ENCODE measurements around the gene BRME1. TPM values are rescaled to one million over a fixed set of nuclear protein-coding genes. Genes with fewer than 3 reads are reported as not detected.
A peak's percentile ranks its signal among the peaks of the same experiment; 100 is the strongest.

BRME1 gene
- polyA plus RNA-seq, 1 donor (not counting 4 experiments of a cell fraction or from before 2014, with no cell fraction given), result 0.22 TPM

GRCh38 chr19:13864046-13864666, 41.8 kb downstream of the BRME1 start:
- dilution Hi-C loops (cut with MboI; ENCODE audit: extremely low pct_ligation_motif_present, low sequenced_read_pairs), result no loop called here
- Histone ChIP-seq H3K9me1 (ENCODE audit: control insufficient read depth, extremely low read depth, insufficient read depth, low read length) (no peaks in the 10 kb centered on the region), H3K4me2 (ENCODE audit: control insufficient read depth, extremely low read depth, insufficient read depth, low read depth, low read length) (no peak overlapping the region), H3K9ac (ENCODE audit: control insufficient read depth, extremely low read depth, insufficient read depth, low read length) (no peak overlapping the region), H3K36me3 (ENCODE audit: control insufficient read depth in 2 of 2, extremely low read depth in 1 of 2, insufficient read depth in 2 of 2, low read length in 2 of 2) (no peaks in the 10 kb centered on the region), H3K9me3 (ENCODE audit: control insufficient read depth, low read depth, low read length) (no peaks in the 10 kb centered on the region), H4K20me1 (ENCODE audit: control insufficient read depth, extremely low read depth, insufficient read depth, low read length) (no peaks in the 10 kb centered on the region), H3K4me1 (ENCODE audit: control insufficient read depth, extremely low read depth, insufficient read depth, low read length) (peaks cover 16% of the 10 kb centered on the region), H3K4me3 (ENCODE audit: control insufficient read depth in 2 of 3, extremely low read depth in 1 of 3, insufficient read depth in 2 of 3, low read depth in 1 of 3, low read length in 3 of 3) (no peak overlapping the region), H3K27me3 (ENCODE audit: control insufficient read depth, extremely low read depth, insufficient read depth, low read length) (peaks cover 18% of the 10 kb centered on the region), H2AFZ (ENCODE audit: control insufficient read depth, low read length) (no peak overlapping the region), H3K79me2 (ENCODE audit: control insufficient read depth, insufficient read depth, low read length) (no peaks in the 10 kb centered on the region), H3K27ac (ENCODE audit: control insufficient read depth, insufficient read depth, low read length) (no peak overlapping the region)
- DNase-seq (ENCODE audit: low read depth, low spot score) (no peak), FAIRE-seq (no peak)
- TF ChIP-seq EZH2 (IDR thresholded peaks at IDR 0.05; ENCODE audit: low read length), result no peak
- no peak for TF ChIP-seq CTCF (optimal IDR thresholded peaks at IDR 0.05 in 1 of 3, IDR thresholded peaks at IDR 0.05 in 1 of 3, conservative IDR thresholded peaks at IDR 0.05 in 1 of 3; ENCODE audit: extremely low read depth in 1 of 3, insufficient read depth in 2 of 3, low read length in 3 of 3)

- Histone ChIP-seq H3K79me2 (ENCODE audit: control insufficient read depth, insufficient read depth, low read length) (no peaks in the 10 kb centered on the region), H3K4me2 (ENCODE audit: control insufficient read depth, extremely low read depth, insufficient read depth, low read depth, low read length) (peak overlapping the region; percentile 96), H4K20me1 (ENCODE audit: control insufficient read depth, extremely low read depth, insufficient read depth, low read length) (no peaks in the 10 kb centered on the region), H3K27ac (ENCODE audit: control insufficient read depth, insufficient read depth, low read length) (peak overlapping the region; percentile 96), H3K9me3 (ENCODE audit: control insufficient read depth, low read depth, low read length) (no peaks in the 10 kb centered on the region), H3K27me3 (ENCODE audit: control insufficient read depth, extremely low read depth, insufficient read depth, low read length) (peaks cover 18% of the 10 kb centered on the region), H2AFZ (ENCODE audit: control insufficient read depth, low read length) (peak overlapping the region; percentile 37), H3K36me3 (ENCODE audit: control insufficient read depth in 2 of 2, extremely low read depth in 1 of 2, insufficient read depth in 2 of 2, low read length in 2 of 2) (no peaks in the 10 kb centered on the region), H3K4me1 (ENCODE audit: control insufficient read depth, extremely low read depth, insufficient read depth, low read length) (peaks cover 18% of the 10 kb centered on the region), H3K9me1 (ENCODE audit: control insufficient read depth, extremely low read depth, insufficient read depth, low read length) (no peaks in the 10 kb centered on the region), H3K4me3 (ENCODE audit: control insufficient read depth in 2 of 3, extremely low read depth in 1 of 3, insufficient read depth in 2 of 3, low read depth in 1 of 3, low read length in 3 of 3) (peak overlapping the region; percentile 27 to 81 (median 69)), H3K9ac (ENCODE audit: control insufficient read depth, extremely low read depth, insufficient read depth, low read length) (peak overlapping the region; percentile 93)
- TF ChIP-seq EZH2 (IDR thresholded peaks at IDR 0.05; ENCODE audit: low read length) (no peak), CTCF (optimal IDR thresholded peaks at IDR 0.05 in 1 of 3, IDR thresholded peaks at IDR 0.05 in 1 of 3, conservative IDR thresholded peaks at IDR 0.05 in 1 of 3; ENCODE audit: extremely low read depth in 1 of 3, insufficient read depth in 2 of 3, low read length in 3 of 3) (peak; percentile 74 to 98 (median 96))
- peak; percentile 56 for FAIRE-seq
- no peak for DNase-seq (ENCODE audit: low read depth, low spot score)
- dilution Hi-C loops (cut with MboI; ENCODE audit: extremely low pct_ligation_motif_present, low sequenced_read_pairs), result no loop called here
Measured at GRCh38 chr19:13861714-13862531, 44.0 kb downstream of the BRME1 start.
